CD4-positive, alpha-beta memory T cell (primary cell): ENCODE measurements around the gene COL18A1. TPM values are rescaled to one million over a fixed set of nuclear protein-coding genes. Genes with fewer than 3 reads are reported as not detected.
"Not testable (repeated sequence)": the region's sequence is repeated elsewhere in the genome, so short reads cannot be mapped to it uniquely, and the experiment has no call there.

ENCODE experiments used
- CTCF ChIA-PET: fragments of 350-600 bp; sonication (Branson Sonifier 250); formaldehyde crosslinking; loops from one replicate; lab custom pipeline; 2021; ENCODE audit warnings: inconsistent platforms; ENCODE audit not compliant: partially characterized antibody; lab: Charles Lee
- POLR2A ChIA-PET: fragments of 350-600 bp; sonication (Branson Sonifier 250); formaldehyde crosslinking; loops from one replicate; lab custom pipeline; 2021; ENCODE audit not compliant: partially characterized antibody; lab: Charles Lee
- DNase-seq, 5 donors: peaks; one replicate each; pipeline versions ENCODE4 v3.0.0 to v3.0.0-alpha.2; 2020 to 2022; ENCODE audit warnings: mixed read lengths in 1 of 5
- H3K27ac ChIP-seq: one replicate; pipeline ENCODE4 v1.7.0; 2013; ENCODE audit warnings: low read depth, low read length
- H3K27me3 ChIP-seq: 2 replicates; pipeline ENCODE4 v1.7.0; 2013; ENCODE audit warnings: mild to moderate bottlenecking, low read length, moderate library complexity; ENCODE audit not compliant: insufficient read depth
- H3K36me3 ChIP-seq: 2 replicates; pipeline ENCODE4 v1.7.0; 2013; ENCODE audit warnings: mild to moderate bottlenecking, low read length, moderate library complexity; ENCODE audit not compliant: insufficient read depth
- H3K4me1 ChIP-seq: 2 replicates; pipeline ENCODE4 v1.7.0; 2013; ENCODE audit warnings: mild to moderate bottlenecking, low read length, moderate library complexity; ENCODE audit not compliant: insufficient read depth
- H3K4me3 ChIP-seq, 2 donors: one replicate each; pipeline ENCODE4 v1.7.0; 2013; ENCODE audit warnings: low read length in 2 of 2, mild to moderate bottlenecking in 1 of 2
- H3K9me3 ChIP-seq, 2 donors: one replicate each; pipeline ENCODE4 v1.7.0; 2013; ENCODE audit warnings: low read length in 2 of 2, control low read depth in 1 of 2; ENCODE audit not compliant: control insufficient read depth in 1 of 2
- H3K27ac Mint-ChIP-seq, 7 donors: one replicate each; pipeline ENCODE4 v1.8.0; 2020 to 2021; ENCODE audit warnings: mixed read lengths in 7 of 7, mild to moderate bottlenecking in 6 of 7, inconsistent platforms in 3 of 7, moderate library complexity in 3 of 7
- H3K27me3 Mint-ChIP-seq, 2 donors: one replicate each; pipeline ENCODE4 v1.8.0; 2020 to 2021; ENCODE audit warnings: mixed read lengths in 2 of 2
- H3K36me3 Mint-ChIP-seq, 2 donors: one replicate each; pipeline ENCODE4 v1.8.0; 2020 to 2021; ENCODE audit warnings: mixed read lengths in 2 of 2, inconsistent platforms in 1 of 2, mild to moderate bottlenecking in 1 of 2
- H3K4me1 Mint-ChIP-seq, 4 donors: one replicate each; pipeline ENCODE4 v1.8.0; 2020 to 2021; ENCODE audit warnings: mixed read lengths in 4 of 4, mild to moderate bottlenecking in 1 of 4
- H3K4me3 Mint-ChIP-seq, 8 donors: one replicate each; pipeline ENCODE4 v1.8.0; 2020 to 2021; ENCODE audit warnings: mixed read lengths in 8 of 8, mild to moderate bottlenecking in 7 of 8, moderate library complexity in 6 of 8, inconsistent platforms in 3 of 8
- H3K9me3 Mint-ChIP-seq, 8 donors: one replicate each; pipeline ENCODE4 v1.8.0; 2020 to 2021; ENCODE audit warnings: mixed read lengths in 8 of 8, mild to moderate bottlenecking in 5 of 8, inconsistent platforms in 3 of 8, moderate library complexity in 1 of 8
- intact Hi-C: fragments of 100-400 bp; cut with micrococcal nuclease; formaldehyde crosslinking; loops from one replicate; pipeline ENCODE4 v1.15.1; 2023
- polyA plus RNA-seq, 2 donors: library from polyadenylated mRNA; unstranded; fragments of 300-500 nt; fragmentation: Illumina TruSeq; gene quantifications; one replicate each; pipeline ENCODE4 v1.2.3, GENCODE V29; 2021
- total RNA-seq, 2 experiments: library from RNA; stranded (reverse); gene quantifications; one replicate each; pipeline ENCODE4 v1.2.3, GENCODE V29; 2021

Gene COL18A1
- total and polyA plus RNA-seq, 4 experiments from 2014 or later: 0.43 to 4.5 (median 3.8) TPM

- Mint-ChIP-seq H3K27me3 (no peaks in the 10 kb centered on the region), H3K4me1 (peaks cover 3 to 13% (median 10%) of the 10 kb centered on the region in 4 donors), H3K4me3 (no peak overlapping the region), H3K27ac (no peak overlapping the region), H3K36me3 (peaks cover 3 to 13% of the 10 kb centered on the region in 2 donors), H3K9me3 (no peaks in the 10 kb centered on the region)
- Histone ChIP-seq H3K9me3 (no peaks in the 10 kb centered on the region), H3K4me1 (peaks cover 14% of the 10 kb centered on the region), H3K27ac (no peak overlapping the region), H3K4me3 (no peak overlapping the region), H3K27me3 (no peaks in the 10 kb centered on the region), H3K36me3 (peaks cover 10% of the 10 kb centered on the region)
- peak in 1 of 5 donors; percentile 16 for DNase-seq
- ChIA-PET CTCF (no interaction called here), POLR2A (no interaction called here)
- intact Hi-C loops: no loop called here
Observed at GRCh38 chr21:45528981-45529784, 124.2 kb downstream of the COL18A1 start.

- Mint-ChIP-seq H3K4me3 (no peak overlapping the region), H3K27ac (no peak overlapping the region), H3K4me1 (peaks cover 3 to 13% (median 10%) of the 10 kb centered on the region in 4 donors), H3K36me3 (peaks cover 3 to 13% of the 10 kb centered on the region in 2 donors), H3K27me3 (no peaks in the 10 kb centered on the region), H3K9me3 (no peaks in the 10 kb centered on the region)
- Histone ChIP-seq H3K27me3 (no peaks in the 10 kb centered on the region), H3K36me3 (peaks cover 10% of the 10 kb centered on the region), H3K4me3 (no peak overlapping the region), H3K27ac (no peak overlapping the region), H3K9me3 (no peaks in the 10 kb centered on the region), H3K4me1 (peaks cover 14% of the 10 kb centered on the region)
- intact Hi-C loops: no loop called here
- ChIA-PET CTCF (no interaction called here), POLR2A (no interaction called here)
- peak in 1 of 5 donors; percentile 7 for DNase-seq
Observed at GRCh38 chr21:45529785-45530422, 124.9 kb downstream of the COL18A1 start.

GRCh38 chr21:45530423-45531113 lies 125.6 kb downstream of the COL18A1 start:
- H3K36me3 Mint-ChIP-seq: peaks cover 3 to 13% of the 10 kb centered on the region in 2 donors
- no peak overlapping the region for H3K27ac Mint-ChIP-seq
- ChIA-PET CTCF (no interaction called here), POLR2A (no interaction called here)
- no peaks in the 10 kb centered on the region for H3K9me3 Mint-ChIP-seq
- H3K4me3 ChIP-seq: no peak overlapping the region
- peaks cover 10% of the 10 kb centered on the region for H3K36me3 ChIP-seq
- DNase-seq: peak in 1 of 5 donors; percentile 14
- intact Hi-C loops: no loop called here
- H3K27me3 Mint-ChIP-seq: no peaks in the 10 kb centered on the region
- no peak overlapping the region for H3K4me3 Mint-ChIP-seq
- no peaks in the 10 kb centered on the region for H3K9me3 ChIP-seq
- peaks cover 14% of the 10 kb centered on the region for H3K4me1 ChIP-seq
- H3K27ac ChIP-seq: no peak overlapping the region
- H3K4me1 Mint-ChIP-seq: peaks cover 3 to 13% (median 10%) of the 10 kb centered on the region in 4 donors
- no peaks in the 10 kb centered on the region for H3K27me3 ChIP-seq

- Mint-ChIP-seq H3K4me1 (peaks cover 3 to 14% (median 10%) of the 10 kb centered on the region in 4 donors), H3K36me3 (peaks cover 3 to 13% of the 10 kb centered on the region in 2 donors), H3K27ac (peak overlapping the region in 1 of 7 donors; percentile 15)
- H3K9me3 ChIP-seq, intact Hi-C loops, H3K27ac ChIP-seq, H3K27me3 Mint-ChIP-seq, H3K4me3 Mint-ChIP-seq, CTCF ChIA-PET, DNase-seq, H3K9me3 Mint-ChIP-seq, H3K4me3 ChIP-seq, H3K27me3 ChIP-seq, POLR2A ChIA-PET: not testable (repeated sequence)
- H3K4me1 ChIP-seq: peaks cover 14% of the 10 kb centered on the region
- H3K36me3 ChIP-seq: peaks cover 10% of the 10 kb centered on the region
Observed at GRCh38 chr21:45531114-45531392, 126.1 kb downstream of the COL18A1 start.

- intact Hi-C loops: no loop called here
- H3K9me3 Mint-ChIP-seq: no peaks in the 10 kb centered on the region
- H3K4me1 ChIP-seq: peaks cover 14% of the 10 kb centered on the region
- ChIA-PET POLR2A (no interaction called here), CTCF (no interaction called here)
- H3K27me3 ChIP-seq: no peaks in the 10 kb centered on the region
- no peak overlapping the region for H3K4me3 ChIP-seq
- peaks cover 10% of the 10 kb centered on the region for H3K36me3 ChIP-seq
- H3K27ac ChIP-seq: no peak overlapping the region
- H3K27me3 Mint-ChIP-seq: no peaks in the 10 kb centered on the region
- peaks cover 3 to 18% (median 12%) of the 10 kb centered on the region in 4 donors for H3K4me1 Mint-ChIP-seq
- no peaks in the 10 kb centered on the region for H3K9me3 ChIP-seq
- H3K27ac Mint-ChIP-seq: peak overlapping the region in 1 of 7 donors; percentile 15
- no peak overlapping the region for H3K4me3 Mint-ChIP-seq
- H3K36me3 Mint-ChIP-seq: peaks cover 3 to 15% of the 10 kb centered on the region in 2 donors
- peak in 1 of 5 donors; percentile 36 for DNase-seq
Observed at GRCh38 chr21:45531393-45532215, 126.6 kb downstream of the COL18A1 start.

- no peaks in the 10 kb centered on the region for H3K9me3 Mint-ChIP-seq
- POLR2A ChIA-PET: no interaction called here
Observed at GRCh38 chr21:45532826-45533360, 127.9 kb downstream of the COL18A1 start.

More at GRCh38 chr21:45532826-45533360, 127.9 kb downstream of the COL18A1 start:
- peak overlapping the region; percentile 47 to 89 (median 86) for H3K27ac Mint-ChIP-seq
- Histone ChIP-seq H3K9me3 (no peaks in the 10 kb centered on the region), H3K36me3 (peaks cover 10% of the 10 kb centered on the region), H3K27ac (peak overlapping the region; percentile 15), H3K4me3 (no peak overlapping the region), H3K4me1 (peaks cover 14% of the 10 kb centered on the region), H3K27me3 (no peaks in the 10 kb centered on the region)
- peak overlapping the region in 6 of 8 donors; percentile 10 to 67 (median 60) for H3K4me3 Mint-ChIP-seq
- CTCF ChIA-PET: no interaction called here
- intact Hi-C loops: no loop called here
- H3K4me1 Mint-ChIP-seq: peaks cover 3 to 18% (median 12%) of the 10 kb centered on the region in 4 donors
- H3K36me3 Mint-ChIP-seq: peaks cover 3 to 9% of the 10 kb centered on the region in 2 donors
- no peaks in the 10 kb centered on the region for H3K27me3 Mint-ChIP-seq
- DNase-seq: peak in 1 of 5 donors; percentile 13
